Endodermal cell (in vitro differentiated cells): Measurements from ENCODE around the gene AGTRAP. TPM values are rescaled to one million over a fixed set of nuclear protein-coding genes. Genes with fewer than 3 reads are reported as not detected.

ENCODE experiments used
- DNase-seq: peaks from one replicate; pipeline ENCODE4 v3.0.0-alpha.2; 2017
- H3K27ac ChIP-seq: 2 replicates; pipeline ENCODE4 v1.5.1; 2013; ENCODE audit warnings: mild to moderate bottlenecking, low read depth, low read length, moderate library complexity
- H3K27me3 ChIP-seq: 2 replicates; pipeline ENCODE4 v1.6.1; 2013; ENCODE audit warnings: mild to moderate bottlenecking, low read length, moderate library complexity; ENCODE audit not compliant: insufficient read depth, control insufficient read depth, poor library complexity, severe bottlenecking
- H3K36me3 ChIP-seq: 2 replicates; pipeline ENCODE4 v1.7.0; 2013; ENCODE audit warnings: mild to moderate bottlenecking, low read length, moderate library complexity; ENCODE audit not compliant: control insufficient read depth, insufficient read depth
- H3K4me1 ChIP-seq: one replicate; pipeline ENCODE4 v1.7.0; 2013; ENCODE audit warnings: low read length; ENCODE audit not compliant: control insufficient read depth, insufficient read depth
- H3K4me3 ChIP-seq: 2 replicates; pipeline ENCODE4 v1.5.1; 2013; ENCODE audit warnings: mild to moderate bottlenecking, low read length, moderate library complexity
- H3K9ac ChIP-seq: 2 replicates; pipeline ENCODE4 v1.6.1; 2013; ENCODE audit warnings: mild to moderate bottlenecking, low read length, moderate library complexity; ENCODE audit not compliant: poor library complexity, severe bottlenecking; ENCODE audit errors: extremely low read depth
- H3K9me3 ChIP-seq: 2 replicates; pipeline ENCODE4 v1.6.1; 2013; ENCODE audit warnings: mild to moderate bottlenecking, low read length, moderate library complexity; ENCODE audit not compliant: control insufficient read depth
- H3K27ac Mint-ChIP-seq: 2 replicates; pipeline ENCODE4 v1.8.0; 2020; ENCODE audit warnings: mixed read lengths
- H3K27me3 Mint-ChIP-seq: 2 replicates; pipeline ENCODE4 v1.8.0; 2021; ENCODE audit warnings: mild to moderate bottlenecking, mixed read lengths; ENCODE audit not compliant: insufficient read depth
- H3K36me3 Mint-ChIP-seq: 2 replicates; pipeline ENCODE4 v1.8.0; 2020; ENCODE audit warnings: low read depth, mixed read lengths
- H3K4me1 Mint-ChIP-seq: 2 replicates; pipeline ENCODE4 v1.8.0; 2020; ENCODE audit warnings: mixed read lengths
- H3K4me3 Mint-ChIP-seq: 2 replicates; pipeline ENCODE4 v1.8.0; 2020; ENCODE audit warnings: mild to moderate bottlenecking, moderate library complexity, mixed read lengths
- H3K9me3 Mint-ChIP-seq: 2 replicates; pipeline ENCODE4 v1.8.0; 2020; ENCODE audit warnings: mild to moderate bottlenecking, mixed read lengths
- WGBS, 2 experiments: methylation state at CpG; one replicate each; pipeline versions ENCODE4 v1.1.5 to v1.1.7; 2013; ENCODE audit warnings: missing lambda C conversion rate in 2 of 2, mixed read lengths in 1 of 2; ENCODE audit not compliant: insufficient coverage in 1 of 2, insufficient read length in 1 of 2; 5-methylcytosine and 5-hydroxymethylcytosine counted together
- total RNA-seq, 2 donors: library from RNA; stranded (reverse); fragmentation: NEBNext Ultra II Directional in 1 of 2; extraction: Animal tissue kit (Norgen Biotek cat#: 25700) in 1 of 2; gene quantifications; 2 replicates in 1 of 2; 3 replicates in 1 of 2; pipeline ENCODE4 v1.2.1, GENCODE V29; 2021
- TF ChIP-seq, protein P1 (sequence below): fragments of 200-600 bp; sonication (generic); conservative IDR thresholded peaks from 2 replicates; pipeline ENCODE4 v1.5.0; 2021; ENCODE audit warnings: antibody characterized with exemption, mild to moderate bottlenecking

Gene AGTRAP
- total RNA-seq, 2 donors from 2014 or later: 71.3 to 81.2 TPM

DNA sequence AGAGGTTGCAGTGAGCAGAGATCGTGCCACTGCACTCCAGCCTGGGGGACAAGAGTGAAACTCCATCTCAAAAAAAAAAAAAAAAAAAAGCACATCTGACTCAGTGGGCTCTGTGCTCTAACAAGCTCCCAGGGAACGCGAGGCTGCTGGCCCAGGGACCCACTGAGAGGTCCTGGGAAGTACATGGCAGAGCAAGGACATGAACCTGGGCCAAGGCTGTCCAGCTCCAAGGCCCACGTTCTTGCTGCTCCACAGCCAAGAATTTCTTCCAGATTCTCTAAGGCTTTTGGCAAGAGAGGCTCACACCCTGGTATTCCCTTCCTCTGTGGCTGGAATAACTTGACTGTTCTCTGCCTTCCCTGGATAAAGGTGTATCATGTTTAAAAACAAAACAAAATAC is 15.4 kb upstream of the AGTRAP start:
- Mint-ChIP-seq H3K4me3 (no peak overlapping the region), H3K4me1 (peaks cover 5% of the 10 kb centered on the region), H3K27ac (no peak overlapping the region), H3K9me3 (no peaks in the 10 kb centered on the region), H3K27me3 (peaks cover 3% of the 10 kb centered on the region), H3K36me3 (no peaks in the 10 kb centered on the region)
- H3K9ac ChIP-seq: no peak overlapping the region
- no peak overlapping the region for H3K27ac ChIP-seq
- no peaks in the 10 kb centered on the region for H3K4me1 ChIP-seq
- no peaks in the 10 kb centered on the region for H3K27me3 ChIP-seq
- H3K9me3 ChIP-seq: no peaks in the 10 kb centered on the region
- 89 to 95% methylated on average over 4 of the region's 4 CpGs for WGBS, 2 experiments
- no peak for DNase-seq
- TF ChIP-seq, protein P1, sequence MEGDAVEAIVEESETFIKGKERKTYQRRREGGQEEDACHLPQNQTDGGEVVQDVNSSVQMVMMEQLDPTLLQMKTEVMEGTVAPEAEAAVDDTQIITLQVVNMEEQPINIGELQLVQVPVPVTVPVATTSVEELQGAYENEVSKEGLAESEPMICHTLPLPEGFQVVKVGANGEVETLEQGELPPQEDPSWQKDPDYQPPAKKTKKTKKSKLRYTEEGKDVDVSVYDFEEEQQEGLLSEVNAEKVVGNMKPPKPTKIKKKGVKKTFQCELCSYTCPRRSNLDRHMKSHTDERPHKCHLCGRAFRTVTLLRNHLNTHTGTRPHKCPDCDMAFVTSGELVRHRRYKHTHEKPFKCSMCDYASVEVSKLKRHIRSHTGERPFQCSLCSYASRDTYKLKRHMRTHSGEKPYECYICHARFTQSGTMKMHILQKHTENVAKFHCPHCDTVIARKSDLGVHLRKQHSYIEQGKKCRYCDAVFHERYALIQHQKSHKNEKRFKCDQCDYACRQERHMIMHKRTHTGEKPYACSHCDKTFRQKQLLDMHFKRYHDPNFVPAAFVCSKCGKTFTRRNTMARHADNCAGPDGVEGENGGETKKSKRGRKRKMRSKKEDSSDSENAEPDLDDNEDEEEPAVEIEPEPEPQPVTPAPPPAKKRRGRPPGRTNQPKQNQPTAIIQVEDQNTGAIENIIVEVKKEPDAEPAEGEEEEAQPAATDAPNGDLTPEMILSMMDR: no peak
- no peaks in the 10 kb centered on the region for H3K36me3 ChIP-seq
- no peak overlapping the region for H3K4me3 ChIP-seq

DNA sequence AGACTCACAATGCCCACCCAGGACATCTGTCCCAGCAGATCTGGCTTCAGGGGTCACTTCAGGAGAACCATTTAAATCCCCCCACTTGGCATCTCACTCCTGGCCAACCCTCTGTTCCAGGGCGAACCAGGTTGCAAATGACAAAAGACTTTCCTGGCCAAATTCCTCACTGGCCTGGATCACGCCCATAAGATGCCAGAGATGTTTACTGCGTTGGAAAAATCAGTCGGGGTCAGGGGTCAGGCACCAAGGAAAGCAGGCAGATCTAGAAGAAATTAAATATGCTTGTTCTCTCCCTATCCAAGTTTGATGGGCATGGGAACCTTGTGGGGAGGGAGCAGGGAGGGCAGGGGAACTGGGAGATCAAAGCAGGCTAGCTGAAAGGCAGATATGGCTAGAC is 14.6 kb upstream of the AGTRAP start:
- TF ChIP-seq, protein P1: no peak
- H3K9me3 Mint-ChIP-seq: no peaks in the 10 kb centered on the region
- no peak overlapping the region for H3K9ac ChIP-seq
- no peaks in the 10 kb centered on the region for H3K36me3 ChIP-seq
- peaks cover 3% of the 10 kb centered on the region for H3K27me3 Mint-ChIP-seq
- no peak for DNase-seq
- H3K4me1 ChIP-seq: no peaks in the 10 kb centered on the region
- H3K36me3 Mint-ChIP-seq: no peaks in the 10 kb centered on the region
- no peaks in the 10 kb centered on the region for H3K27me3 ChIP-seq
- H3K4me3 ChIP-seq: no peak overlapping the region
- H3K4me1 Mint-ChIP-seq: peaks cover 8% of the 10 kb centered on the region
- 88 to 90% methylated on average over 3 to 4 of the region's 4 CpGs for WGBS, 2 experiments
- no peaks in the 10 kb centered on the region for H3K9me3 ChIP-seq
- no peak overlapping the region for H3K4me3 Mint-ChIP-seq
- no peak overlapping the region for H3K27ac ChIP-seq
- H3K27ac Mint-ChIP-seq: no peak overlapping the region

DNA sequence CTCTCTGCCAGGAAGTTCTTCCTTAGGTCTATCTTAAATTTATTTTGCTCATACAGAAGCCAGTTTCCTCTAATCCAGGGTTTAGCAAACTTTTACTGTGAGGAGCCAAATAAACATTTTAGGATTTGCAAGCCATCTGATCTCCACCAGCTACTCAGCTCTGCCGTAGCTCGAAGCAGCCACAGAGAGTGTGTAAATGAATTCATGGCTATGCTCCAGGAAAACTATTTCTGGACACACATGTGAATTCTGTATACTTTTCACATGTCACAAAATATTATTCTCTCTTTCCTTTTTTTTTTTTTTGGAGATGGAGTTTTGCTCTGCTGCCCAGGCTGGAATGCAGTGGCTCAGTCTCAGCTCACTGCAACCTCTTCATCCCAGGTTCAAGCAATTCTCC is 13.4 kb upstream of the AGTRAP start:
- H3K36me3 ChIP-seq: no peaks in the 10 kb centered on the region
- Mint-ChIP-seq H3K27me3 (peaks cover 3% of the 10 kb centered on the region), H3K27ac (no peak overlapping the region), H3K4me3 (no peak overlapping the region), H3K9me3 (no peaks in the 10 kb centered on the region), H3K4me1 (peaks cover 8% of the 10 kb centered on the region), H3K36me3 (no peaks in the 10 kb centered on the region)
- TF ChIP-seq, protein P1: no peak
- no peak overlapping the region for H3K4me3 ChIP-seq
- DNase-seq: no peak
- no peaks in the 10 kb centered on the region for H3K4me1 ChIP-seq
- no peak overlapping the region for H3K9ac ChIP-seq
- H3K27ac ChIP-seq: no peak overlapping the region
- WGBS, 2 experiments: 93 to 94% methylated on average over 2 of the region's 2 CpGs
- no peaks in the 10 kb centered on the region for H3K27me3 ChIP-seq
- H3K9me3 ChIP-seq: no peaks in the 10 kb centered on the region
